DND-41 (cell line): ENCODE measurements around the gene JAZF1.

Source experiments
- ATAC-seq: fragments of 200-7000 bp; cut with Tn5 transposase; 3 replicates; pipeline ENCODE4 v1.9.1; 2021; ENCODE audit warnings: low read depth; ENCODE audit not compliant: insufficient read depth
- DNase-seq: peaks from one replicate; pipeline ENCODE4 v3.0.0-alpha.2; 2020
- H2AFZ ChIP-seq: 2 replicates; pipeline ENCODE4 v1.6.0; 2012; ENCODE audit warnings: low read depth, low read length
- H3K27ac ChIP-seq: 2 replicates; pipeline ENCODE4 v1.5.1; 2012; ENCODE audit warnings: low read length, inconsistent platforms
- H3K27me3 ChIP-seq: fragments of 200-600 bp; sonication (generic); 2 replicates; pipeline ENCODE4 v1.6.0; 2012; ENCODE audit warnings: low read length, mild to moderate bottlenecking, inconsistent platforms; ENCODE audit not compliant: insufficient read depth, poor library complexity
- H3K36me3 ChIP-seq: 2 replicates; pipeline ENCODE4 v1.5.1; 2012; ENCODE audit warnings: low read length, inconsistent platforms; ENCODE audit not compliant: insufficient read depth
- H3K4me1 ChIP-seq: 2 replicates; pipeline ENCODE4 v1.5.1; 2012; ENCODE audit warnings: mild to moderate bottlenecking, low read length; ENCODE audit not compliant: insufficient read depth
- H3K4me2 ChIP-seq: 2 replicates; pipeline ENCODE4 v1.6.0; 2012; ENCODE audit warnings: mild to moderate bottlenecking, moderate library complexity, low read length, inconsistent platforms; ENCODE audit not compliant: insufficient read depth
- H3K4me3 ChIP-seq, 2 experiments: fragments of 200-600 bp in 1 of 2; shearing (Covaris generic) in 1 of 2; 2 replicates each; pipeline ENCODE4 v1.5.1; 2012 to 2016; ENCODE audit warnings: inconsistent platforms in 2 of 2, low read length in 2 of 2, mild to moderate bottlenecking in 2 of 2, low read depth in 1 of 2, moderate library complexity in 1 of 2
- H3K79me2 ChIP-seq: 2 replicates; pipeline ENCODE4 v1.6.0; 2012; ENCODE audit warnings: low read length, inconsistent platforms; ENCODE audit not compliant: insufficient read depth
- H3K9ac ChIP-seq: 2 replicates; pipeline ENCODE4 v1.6.0; 2012; ENCODE audit warnings: low read depth, mild to moderate bottlenecking, inconsistent platforms, low read length, moderate library complexity
- H3K9me3 ChIP-seq: 2 replicates; pipeline ENCODE4 v1.5.1; 2012; ENCODE audit warnings: low read length, moderate library complexity, mild to moderate bottlenecking, inconsistent platforms; ENCODE audit not compliant: insufficient read depth, severe bottlenecking
- H4K20me1 ChIP-seq: 2 replicates; pipeline ENCODE4 v1.6.0; 2012; ENCODE audit warnings: low read length; ENCODE audit not compliant: insufficient read depth
- EZH2 ChIP-seq: IDR thresholded peaks from 3 replicates; pipeline ENCODE4 v1.6.1; 2012; ENCODE audit warnings: borderline replicate concordance, low read depth, mild to moderate bottlenecking, moderate library complexity, low read length, inconsistent platforms; ENCODE audit not compliant: severe bottlenecking
- TF ChIP-seq, protein P1 (sequence below): IDR thresholded peaks from 2 replicates; pipeline ENCODE4 v1.5.1; 2012; ENCODE audit warnings: borderline replicate concordance, low read length, moderate library complexity, mild to moderate bottlenecking; ENCODE audit not compliant: poor library complexity, severe bottlenecking; ENCODE audit errors: extremely low read depth

JAZF1 gene

DNA sequence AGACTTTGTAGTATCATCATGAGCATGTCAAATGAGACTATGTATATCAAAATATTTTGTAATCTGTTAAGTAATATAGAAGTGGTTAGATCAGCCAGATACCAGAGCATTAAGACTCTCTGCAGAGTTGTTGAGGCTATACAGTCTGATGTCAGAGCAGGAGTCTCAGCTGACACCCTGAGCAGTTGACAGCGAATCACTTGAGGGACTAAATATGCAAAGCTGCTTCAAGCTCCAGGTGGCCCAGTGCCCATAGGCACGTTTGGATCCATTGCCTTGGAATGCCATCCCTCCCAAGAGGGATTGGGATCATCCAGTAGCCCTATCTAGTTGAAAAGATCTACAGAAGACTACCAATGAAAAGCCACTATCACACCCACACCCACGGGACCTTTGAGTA, 230.5 kb downstream of the JAZF1 start:
- TF ChIP-seq, protein P1, sequence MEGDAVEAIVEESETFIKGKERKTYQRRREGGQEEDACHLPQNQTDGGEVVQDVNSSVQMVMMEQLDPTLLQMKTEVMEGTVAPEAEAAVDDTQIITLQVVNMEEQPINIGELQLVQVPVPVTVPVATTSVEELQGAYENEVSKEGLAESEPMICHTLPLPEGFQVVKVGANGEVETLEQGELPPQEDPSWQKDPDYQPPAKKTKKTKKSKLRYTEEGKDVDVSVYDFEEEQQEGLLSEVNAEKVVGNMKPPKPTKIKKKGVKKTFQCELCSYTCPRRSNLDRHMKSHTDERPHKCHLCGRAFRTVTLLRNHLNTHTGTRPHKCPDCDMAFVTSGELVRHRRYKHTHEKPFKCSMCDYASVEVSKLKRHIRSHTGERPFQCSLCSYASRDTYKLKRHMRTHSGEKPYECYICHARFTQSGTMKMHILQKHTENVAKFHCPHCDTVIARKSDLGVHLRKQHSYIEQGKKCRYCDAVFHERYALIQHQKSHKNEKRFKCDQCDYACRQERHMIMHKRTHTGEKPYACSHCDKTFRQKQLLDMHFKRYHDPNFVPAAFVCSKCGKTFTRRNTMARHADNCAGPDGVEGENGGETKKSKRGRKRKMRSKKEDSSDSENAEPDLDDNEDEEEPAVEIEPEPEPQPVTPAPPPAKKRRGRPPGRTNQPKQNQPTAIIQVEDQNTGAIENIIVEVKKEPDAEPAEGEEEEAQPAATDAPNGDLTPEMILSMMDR: no peak
- no peak for TF ChIP-seq EZH2
- no peaks in the 10 kb centered on the region for H3K4me1 ChIP-seq
- H3K27me3 ChIP-seq: no peaks in the 10 kb centered on the region
- no peak overlapping the region for H3K27ac ChIP-seq
- H3K79me2 ChIP-seq: no peaks in the 10 kb centered on the region
- ATAC-seq: no peak
- DNase-seq: no peak
- H3K9me3 ChIP-seq: no peaks in the 10 kb centered on the region
- no peaks in the 10 kb centered on the region for H3K36me3 ChIP-seq
- H2AFZ ChIP-seq: no peak overlapping the region
- H3K9ac ChIP-seq: no peak overlapping the region
- no peaks in the 10 kb centered on the region for H4K20me1 ChIP-seq
- no peak overlapping the region for H3K4me3 ChIP-seq
- no peak overlapping the region for H3K4me2 ChIP-seq

DNA sequence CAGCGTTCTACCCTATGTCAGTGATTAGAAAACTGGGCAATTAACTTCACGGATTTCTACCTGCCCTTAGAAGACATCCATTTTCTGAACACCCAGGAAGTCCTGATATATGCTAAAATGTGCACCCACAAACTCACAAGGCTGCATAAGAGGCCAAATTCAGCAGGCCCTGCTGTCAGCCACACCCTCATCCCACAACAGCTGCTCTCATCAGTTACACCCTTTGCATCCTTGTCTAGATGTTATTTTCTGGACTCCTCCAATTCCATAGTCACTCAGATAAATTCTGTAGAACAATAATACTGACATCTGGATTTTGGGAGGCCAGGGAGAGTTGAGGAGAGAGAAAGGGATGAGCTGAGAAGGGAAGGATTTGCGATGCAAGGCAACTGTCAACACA, 231.7 kb downstream of the JAZF1 start:
- Histone ChIP-seq H3K27me3 (no peaks in the 10 kb centered on the region), H3K4me3 (no peak overlapping the region), H2AFZ (no peak overlapping the region), H3K9ac (no peak overlapping the region), H3K4me2 (no peak overlapping the region), H3K27ac (no peak overlapping the region), H3K9me3 (no peaks in the 10 kb centered on the region), H3K4me1 (no peaks in the 10 kb centered on the region), H3K79me2 (no peaks in the 10 kb centered on the region), H4K20me1 (no peaks in the 10 kb centered on the region), H3K36me3 (no peaks in the 10 kb centered on the region)
- TF ChIP-seq EZH2: no peak
- TF ChIP-seq, protein P1: no peak
- ATAC-seq (no peak), DNase-seq (no peak)

DNA sequence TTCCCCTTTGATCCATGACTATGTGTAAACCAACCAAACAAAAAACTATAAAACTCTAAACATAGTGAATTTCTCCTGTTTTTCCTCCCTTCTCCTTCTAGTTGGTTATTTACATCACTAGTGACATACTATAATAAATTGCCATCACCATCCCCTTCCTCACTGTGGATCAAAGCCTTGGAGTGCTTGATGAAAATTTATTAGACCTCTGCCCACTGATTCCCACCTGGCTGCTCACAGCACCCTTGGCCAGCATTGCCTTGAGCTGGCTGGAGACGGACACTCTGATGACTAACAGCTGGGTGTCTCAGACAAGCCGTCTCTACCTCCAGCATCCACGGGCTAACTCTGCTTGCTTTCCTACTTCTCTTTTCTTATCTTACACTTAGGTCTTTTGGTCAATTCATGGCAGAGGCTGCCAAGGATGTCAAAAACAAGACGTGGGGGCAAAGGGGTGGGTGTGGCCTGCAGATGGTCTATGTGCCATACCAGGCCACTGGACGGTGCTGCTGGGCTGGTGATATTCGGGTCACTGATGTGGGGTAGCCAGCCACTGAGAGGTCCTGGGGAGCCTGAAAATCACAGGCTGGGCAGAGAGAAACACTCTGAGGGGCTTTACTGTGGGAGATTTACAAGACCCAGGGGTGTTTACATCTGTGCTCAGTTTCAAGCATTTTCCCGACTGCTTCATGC, 232.9 kb downstream of the JAZF1 start:
- Histone ChIP-seq H3K4me1 (no peaks in the 10 kb centered on the region), H3K4me3 (no peak overlapping the region), H3K79me2 (no peaks in the 10 kb centered on the region), H3K4me2 (no peak overlapping the region), H4K20me1 (no peaks in the 10 kb centered on the region), H3K9ac (no peak overlapping the region), H3K27ac (no peak overlapping the region), H3K27me3 (no peaks in the 10 kb centered on the region), H2AFZ (no peak overlapping the region), H3K9me3 (no peaks in the 10 kb centered on the region), H3K36me3 (no peaks in the 10 kb centered on the region)
- ATAC-seq: no peak
- DNase-seq: no peak
- TF ChIP-seq, protein P1: no peak
- TF ChIP-seq EZH2: no peak
